HG03097 (cell line): ENCODE measurements around the gene RPP40.

Source experiments
- ATAC-seq: cut with Tn5 transposase; IDR thresholded peaks from one replicate; pipeline ENCODE4 v1.9.1; 2021; ENCODE audit not compliant: unreplicated experiment, low FRiP score

The RPP40 gene

DNA sequence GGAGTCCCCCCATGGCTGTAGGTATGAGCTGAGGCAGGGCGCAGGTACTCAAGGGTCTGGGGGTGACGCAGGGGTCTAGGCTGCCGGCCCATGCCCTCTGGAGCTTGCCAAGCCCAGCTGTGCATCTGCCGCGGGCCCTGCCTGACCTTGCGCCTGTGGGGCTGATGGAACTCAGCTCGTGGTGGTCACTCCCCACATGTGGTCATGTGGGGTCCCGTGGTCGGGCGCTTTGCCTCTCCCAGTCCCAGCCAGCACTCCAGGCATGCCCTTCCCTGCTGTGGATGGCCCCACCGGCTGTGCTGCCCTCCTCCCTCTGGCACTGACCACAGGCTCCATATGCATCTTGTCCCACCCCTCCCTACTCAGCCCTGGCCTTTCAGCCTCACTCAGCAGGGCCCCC, 57.3 kb downstream of the RPP40 start:
- no peak for ATAC-seq
